IPS DF 4.7 (cell line): Measurements from ENCODE around the gene LPP.
"Not testable (repeated sequence)": the region's sequence is repeated elsewhere in the genome, so short reads cannot be mapped to it uniquely, and the experiment has no call there.

Experiments used
- DNase-seq: peaks from one replicate; pipeline ENCODE4 v3.0.0-alpha.2; 2013; ENCODE audit warnings: low spot score; ENCODE audit errors: extremely low read depth

LPP gene

DNA sequence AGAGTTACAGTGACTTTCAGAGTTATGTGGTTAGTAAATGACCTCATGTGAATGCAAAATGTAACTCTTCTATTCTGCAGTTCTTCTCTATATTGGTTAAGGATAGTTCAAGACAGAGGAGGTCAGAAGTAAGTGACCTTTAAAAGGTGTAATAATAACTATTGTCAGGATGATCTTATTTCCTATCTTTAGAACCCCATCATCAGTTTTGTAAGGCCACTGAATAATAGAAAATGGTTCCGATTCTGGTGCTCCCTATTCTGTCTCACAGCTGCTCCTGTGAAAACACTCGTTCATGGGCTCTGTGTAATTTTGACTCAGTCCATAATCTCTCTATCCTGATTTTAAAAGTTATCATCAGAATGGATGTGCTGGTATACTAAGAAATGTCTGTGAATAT lies 463.3 kb downstream of the LPP start:
- DNase-seq = no peak

DNA sequence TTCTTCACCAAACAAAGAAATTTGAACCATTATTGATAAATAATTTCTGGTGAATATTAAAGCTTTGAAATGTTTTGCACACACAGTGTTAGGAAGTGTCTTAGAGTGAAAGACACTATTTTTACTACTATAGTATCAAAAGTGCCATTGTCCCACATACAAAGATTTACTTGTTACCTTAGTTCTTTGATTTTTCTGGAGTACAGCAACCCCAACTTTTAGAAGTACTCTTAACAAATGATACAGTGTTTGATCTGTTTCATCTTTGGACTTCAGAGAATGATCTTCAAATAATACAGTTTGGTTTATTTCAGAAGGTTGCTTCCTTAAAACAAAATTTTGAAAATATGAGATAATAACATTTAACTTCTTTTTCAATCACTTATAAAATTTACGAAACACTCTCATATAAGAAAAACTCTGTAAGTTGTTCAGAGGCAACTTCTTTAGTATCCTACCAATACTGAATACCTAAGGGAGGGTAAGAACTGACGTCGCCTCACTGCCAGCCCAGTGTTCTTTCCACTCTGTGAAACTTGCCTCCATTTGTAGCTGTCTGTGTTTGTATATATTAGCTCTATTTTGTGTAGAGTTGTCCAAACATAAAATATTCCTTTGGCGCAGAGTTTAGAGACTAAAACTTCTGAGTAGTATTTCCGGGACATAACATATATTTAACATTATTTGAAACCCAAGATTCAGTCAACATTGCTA lies 464.2 kb downstream of the LPP start:
- DNase-seq = no peak

- DNase-seq = no peak
Measured at GRCh38 chr3:188620752-188621151, 466.8 kb downstream of the LPP start.

DNA sequence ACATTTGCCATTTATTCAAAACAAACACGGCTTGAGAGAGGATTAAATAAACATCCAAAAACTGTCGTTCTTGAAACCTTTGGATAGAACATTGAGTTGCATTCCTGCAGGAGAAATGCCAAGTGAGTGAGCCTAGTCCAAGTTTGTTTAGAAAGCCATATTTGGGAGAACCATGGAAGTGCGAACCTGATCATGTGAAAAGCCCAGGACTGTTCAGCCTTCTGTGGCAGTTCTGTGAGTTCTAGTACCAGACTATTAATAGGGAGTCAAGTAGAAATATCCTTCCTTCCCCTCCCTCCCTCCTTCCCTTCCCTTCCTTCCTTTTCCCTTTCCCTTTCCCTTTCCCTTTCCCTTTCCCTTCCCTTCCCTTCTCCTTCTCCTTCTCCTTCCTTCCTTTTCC lies 470.4 kb downstream of the LPP start:
- DNase-seq = no peak

DNA sequence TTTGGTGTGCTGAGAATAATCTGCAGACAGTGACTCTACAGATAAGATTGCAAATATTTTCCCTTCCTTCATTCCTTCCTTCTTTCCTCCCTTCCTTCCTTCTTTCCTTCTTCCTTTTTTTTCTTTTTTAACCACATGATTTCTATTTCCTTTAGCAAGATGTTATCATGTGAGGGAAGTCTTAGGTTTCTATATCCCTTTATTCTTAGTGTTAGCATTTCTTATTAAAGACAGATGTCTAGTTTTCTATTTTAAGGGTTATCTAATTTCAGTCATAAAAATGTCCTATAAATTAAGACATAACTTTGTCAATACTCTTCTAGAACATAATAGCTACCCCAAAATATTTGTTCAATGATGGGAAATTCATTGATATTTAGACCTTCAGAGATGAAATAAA lies 470.9 kb downstream of the LPP start:
- no peak for DNase-seq

GRCh38 chr3:188627652-188628051 lies 473.7 kb downstream of the LPP start:
- DNase-seq = no peak

DNA sequence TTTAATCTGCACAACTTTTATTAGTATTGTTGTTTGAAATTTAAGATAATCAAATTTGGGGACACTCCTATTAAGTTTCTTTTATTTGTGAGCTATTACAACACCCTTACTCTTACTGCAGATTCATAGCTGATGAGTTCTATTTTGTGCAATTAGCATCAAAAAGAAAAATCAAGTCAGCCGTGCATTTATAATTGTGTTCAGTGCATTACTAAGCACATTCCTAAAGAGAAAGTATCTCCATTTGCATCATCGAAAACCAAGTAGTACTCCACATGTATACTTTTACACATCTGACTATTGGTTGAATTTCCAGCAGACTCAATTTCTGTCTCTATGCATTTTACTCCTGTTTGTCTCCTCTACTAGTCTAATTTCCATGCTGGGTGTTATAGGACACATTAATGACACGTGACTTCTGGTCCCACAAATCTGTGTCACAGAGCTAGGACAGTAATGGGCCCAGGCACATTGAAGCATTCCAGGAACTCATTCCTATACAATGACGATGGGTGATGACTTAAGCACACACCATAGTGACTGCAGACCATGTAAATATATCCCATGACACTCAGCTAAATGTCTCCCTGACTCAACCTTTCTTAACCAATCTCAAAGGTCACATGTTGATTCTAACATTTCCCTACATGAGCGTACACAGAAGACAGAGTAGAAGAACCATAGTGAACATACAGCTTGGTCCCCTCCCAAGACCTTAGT lies 477.5 kb downstream of the LPP start:
- DNase-seq = no peak

- DNase-seq = no peak
Measured at GRCh38 chr3:188633206-188633605, 479.2 kb downstream of the LPP start.

GRCh38 chr3:188634285-188634684 lies 480.3 kb downstream of the LPP start:
- no peak for DNase-seq

- no peak for DNase-seq
Measured at GRCh38 chr3:188635258-188636042, 481.5 kb downstream of the LPP start.

GRCh38 chr3:188636292-188636691 lies 482.3 kb downstream of the LPP start:
- DNase-seq = not testable (repeated sequence)

GRCh38 chr3:188641076-188641475 lies 487.1 kb downstream of the LPP start:
- DNase-seq = no peak

DNA sequence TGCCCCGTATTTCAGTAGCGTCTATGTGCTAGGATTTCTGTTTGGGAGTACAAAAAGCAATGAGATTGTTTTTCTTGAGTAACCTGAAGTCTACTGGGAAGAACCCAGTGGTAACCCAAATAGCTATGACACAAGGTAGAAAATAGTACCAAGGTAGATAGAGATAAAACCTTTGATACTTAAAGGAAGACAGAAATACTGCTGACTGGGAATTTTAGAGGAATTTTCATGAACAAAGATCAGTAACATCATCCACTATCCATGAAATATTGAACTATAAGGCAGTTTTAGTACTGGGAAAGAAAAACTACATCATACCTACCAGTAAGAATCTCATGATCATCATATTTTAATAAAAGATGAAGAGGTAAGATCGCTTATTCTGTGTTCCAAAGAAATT lies 489.8 kb downstream of the LPP start:
- no peak for DNase-seq

GRCh38 chr3:188646592-188646991 lies 492.6 kb downstream of the LPP start:
- DNase-seq = no peak

- no peak for DNase-seq
Measured at GRCh38 chr3:188647237-188647636, 493.3 kb downstream of the LPP start.

GRCh38 chr3:188649521-188649920 lies 495.6 kb downstream of the LPP start:
- no peak for DNase-seq

DNA sequence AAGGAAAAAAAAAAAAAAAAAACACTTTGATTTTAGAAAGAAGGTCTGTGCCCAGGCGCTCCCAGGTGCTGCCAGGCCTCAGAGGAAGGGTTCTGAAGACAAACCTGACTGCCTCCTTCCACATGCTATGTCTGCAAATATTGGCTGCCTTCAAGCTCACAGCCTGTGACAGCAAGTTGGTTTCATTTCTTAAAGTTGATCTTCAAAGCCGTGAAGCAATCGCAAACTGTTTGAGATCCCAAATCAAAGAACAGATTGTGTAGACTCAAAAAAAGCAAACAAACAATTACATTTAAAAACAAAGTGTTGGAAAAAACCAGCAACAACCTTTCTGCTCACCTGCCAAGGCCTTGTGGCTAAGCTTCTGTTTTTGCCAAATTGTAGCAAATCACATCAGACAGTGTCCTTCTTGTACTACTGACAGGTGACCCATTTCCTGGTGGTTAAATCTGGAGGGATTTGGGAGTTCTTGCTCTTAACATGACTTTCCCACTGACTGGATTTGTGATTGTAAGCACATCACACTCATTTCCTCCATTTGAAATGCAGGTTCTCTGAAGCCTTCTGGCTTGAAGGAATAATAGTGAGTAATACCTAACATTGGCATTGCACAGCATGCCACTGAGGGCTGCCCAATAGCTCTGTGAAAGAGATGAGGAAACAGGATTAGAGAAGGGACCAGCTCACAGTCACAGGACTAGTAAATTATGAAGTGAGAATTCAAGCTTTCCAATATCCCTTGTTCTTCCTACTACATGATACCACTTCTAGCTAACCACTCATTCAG lies 502.4 kb downstream of the LPP start:
- DNase-seq = no peak

- DNase-seq = no peak
Measured at GRCh38 chr3:188658606-188659005, 504.6 kb downstream of the LPP start.

- no peak for DNase-seq
Measured at GRCh38 chr3:188659449-188660090, 505.6 kb downstream of the LPP start.

DNA sequence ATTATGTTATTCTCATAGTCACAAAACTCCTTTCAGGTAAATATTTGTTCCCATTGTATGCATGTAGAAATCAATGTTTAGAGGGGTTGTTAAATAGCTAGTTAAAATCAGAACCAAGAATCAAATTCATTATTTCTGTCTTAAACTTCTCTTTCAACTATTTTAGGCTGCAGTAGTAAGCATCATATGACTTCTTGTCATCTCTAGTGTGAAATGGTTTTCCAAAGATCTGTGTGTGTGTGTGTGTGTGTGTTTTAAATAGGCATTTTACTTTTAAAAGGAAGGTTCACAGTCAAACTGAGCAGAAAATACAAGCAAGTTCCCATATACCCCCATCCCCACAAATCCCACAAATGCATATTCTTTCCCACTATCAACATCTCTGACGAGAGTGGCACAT lies 506.5 kb downstream of the LPP start:
- DNase-seq = no peak

DNA sequence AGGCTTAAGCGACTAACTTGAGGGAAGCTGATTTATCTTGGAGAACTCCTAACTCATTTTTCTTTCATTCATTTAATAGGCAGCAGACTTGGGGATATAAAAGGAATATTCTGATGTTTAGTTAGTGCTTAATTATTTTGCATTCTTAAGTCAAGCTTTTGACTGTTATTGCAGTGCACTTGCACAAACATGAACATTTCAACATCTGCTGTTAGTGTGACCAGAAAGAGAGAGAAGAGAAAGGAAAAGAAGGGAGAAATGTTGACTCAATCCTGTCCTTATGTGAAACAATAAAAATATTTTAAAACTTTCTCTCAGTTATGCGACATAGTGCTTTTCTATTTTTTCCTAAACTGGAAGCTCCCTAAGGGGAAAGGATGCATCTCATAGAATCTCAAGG lies 507.8 kb downstream of the LPP start:
- DNase-seq = no peak
